Upper lobe of left lung (tissue), 4 donors: Measurements from ENCODE around the gene ILF3.

Experiments used
- EP300 ChIP-seq, 4 donors: sonication (generic); formaldehyde crosslinking; IDR thresholded peaks; one replicate each; pipeline ENCODE4 v1.5.1; 2017; ENCODE audit warnings: antibody characterized with exemption in 4 of 4, control low read depth in 2 of 4
- POLR2A ChIP-seq, 4 donors: fragments of 450-650 bp; IDR thresholded peaks; one replicate each; pipeline ENCODE4 v1.5.1; 2016 to 2017; ENCODE audit warnings: antibody characterized with exemption in 4 of 4, mild to moderate bottlenecking in 2 of 4
- POLR2AphosphoS5 ChIP-seq, 2 donors: sonication (generic); formaldehyde crosslinking; IDR thresholded peaks; one replicate each; pipeline ENCODE4 v1.5.1; 2017; ENCODE audit warnings: antibody characterized with exemption in 2 of 2
- TF ChIP-seq, protein P1 (sequence below), 6 experiments: fragments of 450-650 bp in 4 of 6; fragments of 200-600 bp in 2 of 6; sonication (generic) in 2 of 6; IDR thresholded peaks; one replicate each; pipeline ENCODE4 v1.5.1; 2016 to 2019; ENCODE audit warnings: antibody characterized with exemption in 6 of 6

- TF ChIP-seq, protein P1, sequence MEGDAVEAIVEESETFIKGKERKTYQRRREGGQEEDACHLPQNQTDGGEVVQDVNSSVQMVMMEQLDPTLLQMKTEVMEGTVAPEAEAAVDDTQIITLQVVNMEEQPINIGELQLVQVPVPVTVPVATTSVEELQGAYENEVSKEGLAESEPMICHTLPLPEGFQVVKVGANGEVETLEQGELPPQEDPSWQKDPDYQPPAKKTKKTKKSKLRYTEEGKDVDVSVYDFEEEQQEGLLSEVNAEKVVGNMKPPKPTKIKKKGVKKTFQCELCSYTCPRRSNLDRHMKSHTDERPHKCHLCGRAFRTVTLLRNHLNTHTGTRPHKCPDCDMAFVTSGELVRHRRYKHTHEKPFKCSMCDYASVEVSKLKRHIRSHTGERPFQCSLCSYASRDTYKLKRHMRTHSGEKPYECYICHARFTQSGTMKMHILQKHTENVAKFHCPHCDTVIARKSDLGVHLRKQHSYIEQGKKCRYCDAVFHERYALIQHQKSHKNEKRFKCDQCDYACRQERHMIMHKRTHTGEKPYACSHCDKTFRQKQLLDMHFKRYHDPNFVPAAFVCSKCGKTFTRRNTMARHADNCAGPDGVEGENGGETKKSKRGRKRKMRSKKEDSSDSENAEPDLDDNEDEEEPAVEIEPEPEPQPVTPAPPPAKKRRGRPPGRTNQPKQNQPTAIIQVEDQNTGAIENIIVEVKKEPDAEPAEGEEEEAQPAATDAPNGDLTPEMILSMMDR (IDR thresholded peaks at IDR 0.05), result no peak
- TF ChIP-seq POLR2A (IDR thresholded peaks at IDR 0.05) (no peak), EP300 (IDR thresholded peaks at IDR 0.05) (no peak), POLR2AphosphoS5 (IDR thresholded peaks at IDR 0.05) (no peak)
Measured at GRCh38 chr19:10640361-10640760, 13.8 kb upstream of the ILF3 start.
